HPDE6-E6E7 (cell line): Measurements from ENCODE around the gene MS4A6E.
A peak's percentile ranks its signal among the peaks of the same experiment; 100 is the strongest.
"Not testable (repeated sequence)": the region's sequence is repeated elsewhere in the genome, so short reads cannot be mapped to it uniquely, and the experiment has no call there.

ENCODE experiments used
- DNase-seq: peaks from one replicate; pipeline ENCODE4 v3.0.0; 2011; ENCODE audit warnings: missing footprints; ENCODE audit errors: extremely low spot score

MS4A6E gene, protein sequence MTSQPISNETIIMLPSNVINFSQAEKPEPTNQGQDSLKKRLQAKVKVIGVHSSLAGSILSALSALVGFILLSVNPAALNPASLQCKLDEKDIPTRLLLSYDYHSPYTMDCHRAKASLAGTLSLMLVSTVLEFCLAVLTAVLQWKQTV

DNA sequence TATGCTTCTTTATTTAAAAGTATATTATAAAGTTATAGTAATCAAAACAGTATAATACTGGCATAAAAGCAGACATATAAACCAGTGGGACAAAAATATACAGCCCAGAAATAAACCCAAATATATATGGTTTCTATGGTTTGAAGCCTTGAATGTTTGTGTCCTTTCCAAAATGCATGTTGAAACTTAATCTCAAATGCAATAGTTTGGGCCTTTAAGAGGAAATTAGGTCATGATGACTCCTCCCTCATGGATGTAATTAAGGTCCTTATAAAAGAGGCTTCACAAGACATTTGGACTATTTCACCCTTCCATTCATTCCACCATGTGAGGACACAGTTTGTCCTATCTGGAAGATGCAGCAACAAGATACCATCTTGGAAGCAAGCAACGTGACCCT, at the start of gene MS4A6E:
Gene MS4A6E, plus strand, starts transcription at position 301 of the 400 bp plus-strand sequence. CDS start 7,641 bp downstream, outside the sequence.
- no peak for DNase-seq

DNA sequence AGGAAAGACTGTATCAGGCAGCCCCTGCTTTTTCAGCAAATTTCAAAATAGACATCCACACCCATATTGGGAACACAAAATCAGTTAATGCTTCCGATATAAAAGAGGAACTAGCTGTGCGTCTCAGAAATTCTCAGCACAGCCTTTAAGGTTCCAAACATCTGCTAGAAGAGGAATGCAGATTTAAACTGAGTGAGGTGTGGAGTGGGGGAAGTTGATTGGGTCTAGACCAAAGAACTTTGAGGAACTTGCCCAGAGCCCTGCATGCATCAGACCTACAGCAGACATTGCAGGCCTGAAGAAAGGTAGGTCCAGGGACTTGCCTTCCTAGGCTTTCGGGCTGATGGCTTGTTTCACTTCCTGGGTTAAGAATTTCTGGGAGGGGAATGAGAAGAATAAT, 46.6 kb upstream of the MS4A6E start, which contains the start of gene MS4A4A:
Gene MS4A4A, plus strand, starts transcription at position 255 of the 400 bp plus-strand sequence. Its CDS starts 10 bp downstream, at position 265.
- DNase-seq, result no peak

DNA sequence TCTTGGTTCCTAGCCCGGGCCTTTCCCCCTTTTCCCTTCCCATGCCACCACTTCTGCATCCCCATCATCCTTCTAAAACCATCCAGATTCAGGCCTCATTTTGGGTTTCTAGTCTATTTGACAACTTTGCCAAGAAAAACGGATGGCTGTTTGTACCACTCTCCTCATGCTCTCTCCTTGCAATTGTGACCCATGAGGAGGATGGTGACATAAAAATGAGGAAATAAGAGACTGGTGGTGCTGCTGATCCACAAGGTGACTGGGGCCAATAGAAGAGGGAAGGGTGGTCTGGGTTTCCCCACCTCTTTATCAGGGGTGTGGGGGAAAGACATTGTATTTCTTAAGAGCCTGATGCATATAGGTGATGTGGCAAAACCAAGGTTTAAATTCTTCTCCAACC, 45.6 kb upstream of the MS4A6E start:
- DNase-seq, result no peak

DNA sequence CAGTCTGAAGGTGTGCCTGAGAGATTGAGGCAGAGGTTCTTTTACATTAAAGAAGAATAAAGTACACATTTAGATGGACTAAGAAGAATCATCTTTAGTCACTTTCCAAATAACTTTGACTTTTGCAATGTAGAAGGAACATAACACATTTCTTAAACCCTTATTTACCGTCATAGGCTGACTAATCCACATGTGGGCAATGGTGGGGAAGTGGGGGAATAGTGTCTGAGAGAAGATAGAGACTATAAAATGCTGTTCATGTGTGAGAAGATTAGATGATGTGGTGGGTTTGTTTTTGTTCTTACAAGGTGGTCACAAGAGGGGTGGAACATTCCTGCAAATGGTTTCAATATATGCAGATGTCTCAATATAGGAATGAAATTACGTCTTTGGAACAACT, 44.8 kb upstream of the MS4A6E start:
- no peak for DNase-seq

DNA sequence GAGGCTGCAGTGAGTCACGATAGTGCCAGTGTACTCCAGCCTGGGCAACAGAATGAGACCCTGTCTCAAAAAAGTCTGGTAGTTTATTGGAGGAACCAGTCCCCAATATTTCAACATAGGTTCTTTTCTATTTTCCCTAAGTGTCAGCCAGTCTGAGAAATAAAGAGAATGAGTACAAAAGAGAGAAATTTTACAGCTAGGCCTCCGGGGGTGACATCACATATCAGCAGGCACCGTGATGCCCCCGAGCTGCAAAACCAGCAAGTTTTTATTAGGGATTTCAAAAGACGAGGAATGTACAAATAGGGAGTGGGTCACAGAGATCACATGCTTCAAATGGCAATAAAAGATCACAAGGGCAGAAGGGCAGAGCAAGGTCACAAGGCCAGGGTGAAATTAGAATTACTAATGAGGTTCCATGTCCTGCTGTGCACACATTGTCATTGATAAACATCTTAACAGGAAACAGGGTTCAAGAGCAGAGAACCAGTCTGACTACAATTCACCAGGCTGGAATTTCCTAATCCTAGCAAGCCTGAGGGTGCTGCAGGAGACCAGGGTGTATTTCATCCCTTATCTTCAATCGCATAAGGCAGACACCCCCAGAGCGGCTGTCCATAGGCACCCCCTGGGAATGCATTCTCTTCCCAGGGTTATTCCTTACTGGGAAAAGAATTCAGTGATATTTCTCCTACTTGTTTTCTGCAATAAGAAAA, 41.5 kb upstream of the MS4A6E start:
- not testable (repeated sequence) for DNase-seq

DNA sequence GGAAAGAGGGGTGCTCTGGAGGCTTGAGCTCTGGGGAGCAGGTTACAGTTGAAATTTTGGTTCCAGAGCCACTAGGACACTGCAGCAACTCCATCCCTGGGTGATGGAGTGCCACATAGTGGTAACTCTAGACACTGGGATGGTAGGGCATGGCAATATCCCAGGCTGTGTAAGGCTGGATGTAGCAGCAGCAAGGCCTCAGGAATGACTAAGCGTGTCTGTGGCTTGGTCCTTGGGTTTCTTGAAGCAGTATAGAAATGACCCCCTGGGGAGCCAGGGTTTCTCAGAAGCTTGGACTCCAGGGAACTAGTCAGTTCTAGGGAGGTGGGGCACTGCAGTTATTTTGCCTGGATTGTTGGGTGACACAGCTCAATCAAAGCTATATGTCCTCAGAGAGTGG, 38.5 kb upstream of the MS4A6E start:
- no peak for DNase-seq

DNA sequence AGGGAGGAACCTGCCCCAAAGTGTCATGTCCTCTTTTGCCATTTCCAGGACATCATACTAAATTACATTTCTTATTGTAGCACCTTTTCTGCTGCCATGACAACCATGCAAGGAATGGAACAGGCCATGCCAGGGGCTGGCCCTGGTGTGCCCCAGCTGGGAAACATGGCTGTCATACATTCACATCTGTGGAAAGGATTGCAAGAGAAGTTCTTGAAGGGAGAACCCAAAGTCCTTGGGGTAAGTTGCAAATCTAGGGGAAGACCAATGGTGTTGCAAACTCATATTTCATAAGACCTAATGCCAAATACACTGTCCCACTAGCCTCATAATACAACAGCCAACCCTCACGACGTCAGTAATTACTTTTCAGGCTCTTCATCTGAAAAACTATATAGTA, 34.9 kb upstream of the MS4A6E start:
- DNase-seq, result no peak

DNA sequence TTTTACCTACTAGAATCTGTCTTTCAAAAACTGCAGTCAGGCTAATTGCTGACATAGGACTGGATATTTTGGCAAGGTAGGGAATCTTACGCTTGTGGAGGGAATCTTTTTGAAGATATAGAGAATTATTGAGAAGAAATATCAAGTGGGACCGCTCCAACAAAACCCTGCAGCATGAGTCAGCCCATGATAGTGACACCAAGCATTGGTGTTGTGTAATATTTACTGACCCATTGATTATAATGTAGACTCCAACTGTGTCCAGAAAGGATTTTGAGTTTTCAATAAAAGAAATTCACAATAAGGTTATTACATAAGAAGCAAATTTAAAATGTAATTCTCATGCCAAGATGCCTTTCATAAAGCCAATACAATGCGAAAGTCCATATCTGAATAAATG, 25.9 kb upstream of the MS4A6E start:
- DNase-seq, result no peak

DNA sequence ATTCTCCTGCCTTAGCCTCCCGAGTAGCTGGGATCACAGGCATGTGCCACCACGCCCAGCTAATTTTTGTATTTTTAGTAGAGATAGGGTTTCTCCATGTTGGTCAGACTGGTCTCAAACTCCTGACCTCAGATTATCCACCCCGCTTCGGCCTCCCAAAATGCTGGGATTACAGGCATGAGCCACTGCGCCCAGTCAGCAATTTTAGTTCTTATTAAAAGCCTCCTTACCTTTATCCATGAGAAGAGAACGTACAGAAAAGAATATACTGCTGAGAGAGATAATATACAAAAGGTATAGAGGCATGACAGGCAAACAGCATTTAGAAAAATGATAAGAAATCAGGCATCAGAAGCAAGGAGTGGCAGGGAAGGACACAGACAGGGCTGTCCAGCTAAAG, 25.2 kb upstream of the MS4A6E start:
- not testable (repeated sequence) for DNase-seq

DNA sequence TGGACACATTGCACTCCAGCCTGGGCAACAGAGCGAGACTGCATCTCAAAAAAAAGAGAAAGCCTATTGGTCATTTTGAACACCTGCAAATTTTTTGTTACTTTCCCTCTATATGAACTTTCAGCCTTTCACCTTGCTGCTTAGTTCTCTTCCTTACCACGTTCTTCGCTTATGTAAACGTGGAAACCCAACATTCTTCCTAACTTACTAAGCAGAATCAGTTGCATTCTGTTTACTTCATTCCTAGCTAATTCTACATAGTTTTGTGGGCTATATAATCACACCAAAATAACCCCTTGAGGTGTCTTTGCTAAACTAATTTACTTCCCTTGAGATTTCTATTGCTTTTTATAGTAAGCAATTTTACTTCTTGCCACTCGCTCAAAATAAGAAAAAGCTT, 23.4 kb upstream of the MS4A6E start:
- DNase-seq, result no peak

DNA sequence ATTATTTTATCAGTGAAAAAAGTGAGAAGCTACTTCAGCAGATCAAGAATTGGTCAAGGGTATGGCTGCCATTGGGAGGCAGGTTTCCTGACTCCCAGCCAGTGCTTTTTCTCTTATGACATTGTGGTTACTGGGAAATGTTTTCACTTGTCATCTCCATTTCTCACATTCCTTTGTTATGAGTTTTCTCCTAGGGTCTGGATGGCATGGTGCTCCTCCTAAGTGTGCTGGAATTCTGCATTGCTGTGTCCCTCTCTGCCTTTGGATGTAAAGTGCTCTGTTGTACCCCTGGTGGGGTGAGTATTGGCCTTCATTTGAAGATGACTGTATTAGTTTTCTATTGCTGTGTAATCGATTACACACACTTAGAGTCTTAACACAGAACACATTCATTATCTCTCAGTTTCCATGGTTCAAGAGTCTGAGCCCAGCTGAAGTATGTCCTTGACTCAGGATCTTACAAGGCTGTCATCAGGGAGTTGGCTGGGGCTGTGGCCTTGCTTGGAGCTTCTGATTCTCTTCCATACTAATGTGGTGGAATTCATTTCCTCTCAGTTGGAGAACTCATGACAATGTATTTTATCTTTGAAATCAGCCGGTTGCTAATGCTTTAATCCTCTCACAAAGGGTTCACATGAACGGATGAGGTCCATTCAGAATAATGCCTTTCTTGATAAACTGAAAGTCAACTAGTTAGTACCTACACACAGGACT, 21.0 kb upstream of the MS4A6E start:
- DNase-seq, result no peak

DNA sequence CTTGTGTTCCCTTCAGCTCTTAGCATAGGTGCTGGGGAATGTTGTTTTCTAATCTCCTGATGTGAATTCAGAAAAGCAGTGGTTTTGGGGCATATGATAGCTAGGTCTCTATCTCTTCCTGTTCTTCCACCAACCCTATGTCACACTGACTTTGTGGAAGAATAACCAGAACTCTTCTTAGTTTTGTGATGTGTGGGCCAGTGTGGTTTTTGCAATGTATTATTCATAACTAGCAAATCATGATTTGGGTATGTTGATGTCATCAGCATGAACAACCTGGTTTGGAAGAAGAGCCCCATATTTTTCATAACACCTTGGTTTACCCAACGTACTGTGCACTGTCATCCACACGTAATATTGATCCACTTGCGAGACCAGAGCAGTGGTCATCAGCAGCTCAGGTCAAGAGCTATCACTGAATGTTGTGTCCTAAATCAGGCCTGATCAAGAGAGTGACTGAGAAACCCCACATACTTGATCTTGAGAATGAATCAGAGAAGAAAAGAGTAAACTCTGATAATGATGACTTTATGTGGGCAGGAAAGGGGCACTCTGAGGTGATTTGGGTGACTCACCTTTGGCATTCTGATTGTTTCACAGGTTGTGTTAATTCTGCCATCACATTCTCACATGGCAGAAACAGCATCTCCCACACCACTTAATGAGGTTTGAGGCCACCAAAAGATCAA, 19.4 kb upstream of the MS4A6E start:
- no peak for DNase-seq

DNA sequence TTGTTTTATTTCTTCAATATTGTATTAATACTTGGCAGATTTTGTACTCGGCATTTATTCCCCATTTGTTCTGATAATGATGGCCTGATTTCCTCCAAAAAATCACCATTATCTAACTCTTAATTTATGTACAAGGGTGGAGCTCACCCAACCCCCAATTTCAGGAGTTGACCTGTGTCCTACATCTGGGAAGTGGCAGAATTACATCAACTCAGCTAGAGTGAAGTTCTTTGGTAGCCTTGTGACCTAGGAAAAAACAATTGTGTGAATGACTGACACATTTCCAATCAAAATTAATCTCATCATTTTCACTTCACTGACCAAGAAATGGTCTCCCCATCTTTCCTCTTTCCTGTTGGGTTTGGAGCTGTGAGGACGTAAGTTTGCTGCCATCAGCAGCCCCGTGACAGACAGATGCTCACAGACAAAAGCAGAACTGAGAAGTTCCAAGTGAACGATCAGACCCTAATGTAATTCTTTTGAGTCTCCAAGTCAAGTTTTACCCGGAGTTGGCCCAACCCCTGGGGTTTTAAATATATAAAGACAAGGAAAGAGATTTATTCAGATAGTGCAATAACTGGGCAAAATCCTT, 16.6 kb upstream of the MS4A6E start:
- DNase-seq, result no peak

DNA sequence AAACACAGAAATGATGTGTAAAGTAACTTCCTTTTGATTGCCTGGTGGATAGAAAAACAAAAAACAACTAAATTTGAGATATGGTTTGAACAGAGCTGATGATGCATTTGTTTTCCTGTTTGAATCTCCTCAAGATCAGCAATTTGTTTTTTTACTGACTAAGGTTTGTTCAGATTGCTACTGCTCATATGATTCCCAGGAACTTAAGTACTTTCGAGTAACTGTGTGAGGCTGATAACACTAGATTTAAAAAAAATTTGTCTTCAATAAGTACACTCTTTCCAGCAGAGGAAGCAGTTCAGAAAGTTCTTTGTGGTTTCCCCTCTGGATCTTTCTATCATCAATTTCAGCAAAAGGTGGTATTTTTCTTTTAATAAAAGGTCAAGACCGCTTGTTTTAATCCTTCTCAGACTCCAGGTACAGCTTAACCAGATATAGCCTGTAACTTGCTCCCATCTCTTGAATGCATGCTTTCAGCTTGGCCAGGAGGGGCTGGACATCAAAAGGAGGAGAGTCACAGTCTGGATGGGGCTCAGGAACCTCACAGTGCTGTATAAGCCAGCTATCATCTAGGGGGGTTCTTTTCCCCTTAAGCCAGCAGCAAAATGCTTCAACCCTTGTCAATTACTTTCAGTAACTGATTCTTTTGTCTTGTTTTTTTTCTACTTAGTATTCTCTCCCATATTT, 12.3 kb upstream of the MS4A6E start:
- no peak for DNase-seq

DNA sequence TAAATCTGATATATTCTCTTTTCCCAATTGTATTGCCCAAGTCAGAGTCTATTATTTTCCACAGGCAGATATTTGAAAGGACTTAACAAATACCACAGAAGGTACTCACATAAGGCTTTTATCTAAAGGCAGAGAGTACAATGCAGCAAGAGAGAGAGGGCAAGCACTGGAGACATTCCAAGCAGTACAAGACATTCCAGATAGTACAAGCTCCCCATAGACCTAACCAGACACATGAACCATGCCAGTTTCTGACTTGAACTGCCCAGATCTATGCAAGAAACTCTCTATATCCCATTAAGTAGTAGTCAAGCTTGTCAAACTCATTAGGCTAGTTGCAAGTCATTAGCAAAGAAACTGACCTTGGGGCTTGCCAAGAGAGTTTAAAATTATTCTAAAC, 11.2 kb upstream of the MS4A6E start:
- DNase-seq, result no peak

DNA sequence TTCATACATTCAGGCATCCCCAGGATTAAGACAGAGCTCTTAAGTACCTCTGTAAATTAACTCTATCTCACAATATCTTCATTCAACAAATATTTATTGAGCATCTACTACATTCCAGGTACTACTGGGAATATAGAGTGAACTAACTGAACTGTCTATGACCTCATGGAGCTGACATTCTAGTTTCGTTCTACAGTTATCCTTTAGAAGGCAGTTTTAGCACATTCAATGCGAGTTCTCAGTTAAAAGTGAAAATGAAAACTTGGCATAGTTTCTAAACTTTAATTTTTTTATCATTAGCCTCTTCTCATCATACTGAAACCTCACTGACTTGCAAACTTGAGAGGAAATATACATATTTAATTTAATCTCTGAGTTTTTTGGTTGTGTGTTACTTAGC, 10.7 kb upstream of the MS4A6E start:
- DNase-seq, result no peak

DNA sequence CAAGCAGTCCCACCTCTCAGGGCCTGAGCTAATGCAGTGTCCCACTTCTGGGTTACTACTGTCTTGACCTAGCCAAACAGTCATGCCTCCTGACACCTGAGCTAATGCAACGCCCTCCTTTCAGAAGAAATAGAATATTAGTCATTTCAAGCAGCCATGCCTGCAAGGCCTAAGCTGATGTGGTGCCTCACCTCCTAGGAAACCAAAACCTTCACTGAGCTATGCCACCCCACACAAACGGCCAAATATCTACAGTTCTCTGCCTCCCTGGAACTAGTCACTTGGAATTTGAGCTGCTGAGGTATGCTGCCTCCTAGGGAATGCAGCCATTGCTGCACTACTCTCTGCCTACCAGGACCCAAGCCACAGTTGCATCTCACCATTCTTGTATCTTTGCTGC, 8.3 kb upstream of the MS4A6E start:
- no peak for DNase-seq

DNA sequence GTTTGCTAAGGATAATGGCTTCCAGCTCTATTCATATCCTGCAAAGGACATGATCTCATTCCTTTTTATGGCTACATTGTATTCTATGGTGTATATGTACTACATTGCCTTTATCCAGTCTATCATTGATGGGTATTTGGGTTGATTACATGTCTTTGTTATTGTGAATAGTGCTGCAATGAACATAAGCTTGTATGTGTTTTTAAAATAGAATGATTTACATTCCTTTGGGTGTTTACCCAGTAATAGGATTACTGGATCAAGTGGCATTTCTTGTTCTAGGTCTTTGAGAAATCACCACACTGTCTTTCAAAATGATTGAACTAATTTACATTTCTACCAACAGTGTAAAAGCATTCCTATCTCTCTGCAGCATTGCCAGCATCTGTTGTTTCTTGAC, 6.0 kb upstream of the MS4A6E start:
- DNase-seq, result no peak

DNA sequence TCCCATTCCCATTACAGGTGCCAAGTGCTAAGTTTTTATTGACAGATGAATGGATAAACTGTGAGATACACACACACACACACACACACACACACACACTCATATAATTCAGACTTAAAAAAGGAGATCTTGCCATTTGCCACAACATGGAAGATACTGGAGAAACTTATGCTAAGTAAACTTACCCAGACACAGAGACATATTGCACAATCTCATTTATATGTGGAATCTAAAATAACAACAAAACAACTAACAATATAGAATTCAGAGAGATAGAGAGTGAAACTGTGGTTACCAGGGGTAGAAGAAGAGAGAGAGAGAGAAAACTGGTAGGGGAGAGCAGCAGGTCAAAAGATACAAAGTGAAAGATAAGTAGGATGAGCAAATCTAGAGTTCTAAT, 1.4 kb downstream of the MS4A6E start:
- no peak for DNase-seq

DNA sequence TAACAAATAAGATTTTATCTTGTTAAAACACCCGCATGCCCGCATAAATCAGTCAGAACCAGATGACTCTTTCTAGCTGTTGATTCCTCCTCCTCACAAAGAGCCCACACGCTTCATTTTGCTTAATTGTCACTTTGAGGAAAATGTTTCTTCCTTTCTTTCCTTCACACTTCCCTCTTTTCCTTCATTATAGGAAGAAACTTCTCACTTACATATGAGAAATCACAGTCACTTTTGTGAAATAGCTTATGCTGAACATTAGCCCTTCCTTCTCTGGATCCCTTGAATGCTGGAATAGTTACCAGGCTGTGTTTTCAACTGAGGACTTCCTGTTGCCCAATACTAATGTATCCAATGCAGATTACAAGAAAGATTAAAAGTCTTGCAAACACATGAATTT, 5.8 kb downstream of the MS4A6E start:
- DNase-seq, result no peak

DNA sequence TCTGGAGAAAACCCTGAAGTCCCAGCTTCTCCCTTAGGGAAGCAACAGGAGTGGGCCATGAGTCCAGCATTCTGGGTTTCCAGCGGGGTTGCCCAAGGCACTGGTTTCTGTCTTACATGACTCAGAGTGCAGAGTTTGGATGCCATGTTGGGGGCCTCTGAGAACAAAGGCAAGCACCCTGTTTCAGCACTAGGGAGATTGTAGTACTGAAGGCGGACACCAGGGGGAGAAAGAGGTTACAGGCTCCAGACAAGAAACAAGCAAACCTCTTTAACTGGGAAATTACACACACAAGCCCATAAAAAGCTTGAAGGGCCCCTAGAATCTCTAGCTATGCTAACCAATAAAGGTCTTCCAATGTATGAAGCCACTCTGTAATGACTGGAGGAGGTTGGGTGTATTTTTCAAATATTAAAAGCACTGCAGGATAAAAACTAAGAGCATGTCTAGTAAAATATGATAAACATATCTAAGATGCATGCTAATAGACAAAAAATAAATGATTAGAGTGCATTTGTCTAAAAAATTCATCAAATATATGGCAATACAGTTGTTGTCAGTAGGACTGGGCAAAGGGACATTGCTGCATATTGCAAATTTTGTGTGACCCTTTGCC, 7.1 kb downstream of the MS4A6E start:
- peak; percentile 12 for DNase-seq
